Measurements from ENCODE around the gene M1AP.

Gene M1AP

GRCh38 chr2:74597410-74597809, 50.7 kb downstream of the M1AP start:
- H3K4me3 ChIP-seq = no peak overlapping the region
- no peak for TF ChIP-seq EZH2 (IDR thresholded peaks at IDR 0.05)
- TF ChIP-seq FOXP2 (optimal IDR thresholded peaks at IDR 0.05; ENCODE audit: control extremely low read depth, extremely low read length, insufficient read depth) = no peak
- TF ChIP-seq POLR2AphosphoS5 (IDR thresholded peaks at IDR 0.05; ENCODE audit: borderline replicate concordance, low read depth, low read length) = no peak
- H3K9ac ChIP-seq (ENCODE audit: insufficient read length) = no peak overlapping the region
- no peak overlapping the region for H3K27ac ChIP-seq
- no peak for DNase-seq (ENCODE audit: low read depth, low spot score)
- H3K36me3 ChIP-seq (ENCODE audit: insufficient read depth, low read length) = no peaks in the 10 kb centered on the region
- H3K9me3 ChIP-seq (ENCODE audit: low read depth, low read length) = no peaks in the 10 kb centered on the region

DNA sequence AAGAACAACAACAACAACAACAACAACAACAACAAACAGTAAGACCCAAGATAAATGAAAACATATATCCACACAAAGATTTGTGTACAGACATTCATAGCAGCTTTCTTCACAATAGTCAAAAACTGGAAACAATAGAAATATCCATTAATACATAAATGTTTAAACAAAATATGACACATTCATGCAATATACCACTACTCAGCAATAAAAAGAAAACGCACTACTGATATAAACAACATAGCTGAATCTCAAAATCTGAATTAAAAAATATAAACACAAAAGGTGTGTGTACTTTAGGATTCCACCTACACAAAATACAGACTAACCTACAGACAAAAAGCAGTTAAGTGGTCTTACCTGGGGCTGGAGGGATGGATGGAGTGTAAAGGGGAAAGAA, 51.5 kb downstream of the M1AP start:
- TF ChIP-seq POLR2AphosphoS5 (IDR thresholded peaks at IDR 0.05; ENCODE audit: borderline replicate concordance, low read depth, low read length) (no peak), FOXP2 (optimal IDR thresholded peaks at IDR 0.05; ENCODE audit: control extremely low read depth, extremely low read length, insufficient read depth) (no peak), EZH2 (IDR thresholded peaks at IDR 0.05) (no peak)
- H3K36me3 ChIP-seq (ENCODE audit: insufficient read depth, low read length) = no peaks in the 10 kb centered on the region
- no peaks in the 10 kb centered on the region for H3K9me3 ChIP-seq (ENCODE audit: low read depth, low read length)
- H3K27ac ChIP-seq = no peak overlapping the region
- DNase-seq (ENCODE audit: low read depth, low spot score) = no peak
- H3K9ac ChIP-seq (ENCODE audit: insufficient read length) = no peak overlapping the region
- no peak overlapping the region for H3K4me3 ChIP-seq

- Histone ChIP-seq H3K36me3 (ENCODE audit: insufficient read depth, low read length) (no peaks in the 10 kb centered on the region), H3K9ac (ENCODE audit: insufficient read length) (no peak overlapping the region), H3K9me3 (ENCODE audit: low read depth, low read length) (no peaks in the 10 kb centered on the region), H3K4me3 (no peak overlapping the region), H3K27ac (no peak overlapping the region)
- no peak for DNase-seq (ENCODE audit: low read depth, low spot score)
- TF ChIP-seq FOXP2 (optimal IDR thresholded peaks at IDR 0.05; ENCODE audit: control extremely low read depth, extremely low read length, insufficient read depth) (no peak), POLR2AphosphoS5 (IDR thresholded peaks at IDR 0.05; ENCODE audit: borderline replicate concordance, low read depth, low read length) (no peak), EZH2 (IDR thresholded peaks at IDR 0.05) (no peak)
Observed at GRCh38 chr2:74593826-74594772, 54.0 kb downstream of the M1AP start.

DNA sequence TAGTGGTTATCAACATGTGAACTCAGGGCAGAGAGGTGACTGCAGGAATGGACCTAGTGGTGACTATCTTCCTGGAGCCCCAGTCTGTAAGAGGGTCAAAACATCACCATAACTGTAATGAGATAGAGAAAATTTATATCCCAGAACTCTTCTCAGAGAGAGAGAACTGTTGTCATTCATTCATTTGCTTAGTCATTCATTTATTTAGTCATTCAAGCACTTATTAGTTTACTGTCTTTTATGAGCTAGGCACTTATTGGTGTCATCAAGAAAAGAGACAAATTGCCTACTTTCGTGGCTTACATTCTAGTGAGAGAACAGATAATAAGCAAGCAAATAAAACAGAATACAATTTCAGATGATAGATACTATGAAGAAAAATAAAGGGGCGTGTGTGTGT, 59.5 kb downstream of the M1AP start:
- no peaks in the 10 kb centered on the region for H3K36me3 ChIP-seq (ENCODE audit: insufficient read depth, low read length)
- H3K27ac ChIP-seq = no peak overlapping the region
- no peaks in the 10 kb centered on the region for H3K9me3 ChIP-seq (ENCODE audit: low read depth, low read length)
- DNase-seq (ENCODE audit: low read depth, low spot score) = no peak
- H3K9ac ChIP-seq (ENCODE audit: insufficient read length) = no peak overlapping the region
- H3K4me3 ChIP-seq = no peak overlapping the region
- TF ChIP-seq FOXP2 (optimal IDR thresholded peaks at IDR 0.05; ENCODE audit: control extremely low read depth, extremely low read length, insufficient read depth) (no peak), EZH2 (IDR thresholded peaks at IDR 0.05) (no peak), POLR2AphosphoS5 (IDR thresholded peaks at IDR 0.05; ENCODE audit: borderline replicate concordance, low read depth, low read length) (no peak)

DNA sequence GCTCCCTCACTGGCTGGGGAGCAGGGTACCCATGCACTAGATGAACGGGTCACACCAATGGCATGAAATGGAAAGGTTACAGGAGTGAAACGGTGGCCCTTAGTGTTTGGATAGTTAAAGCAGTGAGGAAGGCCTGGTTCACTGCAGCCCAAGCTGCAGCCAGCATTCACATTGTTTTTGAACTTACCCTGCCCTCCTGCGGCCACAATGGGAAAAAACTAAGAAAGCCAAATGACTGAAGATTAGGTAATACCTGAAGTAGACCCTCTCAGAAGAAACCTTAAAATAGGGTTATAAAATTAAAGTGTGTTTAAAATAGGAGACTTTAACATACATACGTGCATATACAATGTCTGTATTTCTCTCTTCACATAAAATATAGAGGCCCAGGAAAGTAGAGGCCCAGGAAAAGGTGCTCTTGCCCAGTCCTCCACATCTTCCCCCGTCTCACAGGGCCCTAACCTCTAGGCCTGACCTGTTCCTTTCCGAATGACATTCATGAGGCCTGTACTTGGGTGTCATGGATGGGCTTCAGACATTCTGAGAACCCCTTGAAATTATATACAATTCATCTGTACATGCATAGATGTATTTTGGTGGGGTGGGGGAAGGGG, 60.4 kb downstream of the M1AP start:
- no peaks in the 10 kb centered on the region for H3K9me3 ChIP-seq (ENCODE audit: low read depth, low read length)
- H3K36me3 ChIP-seq (ENCODE audit: insufficient read depth, low read length) = no peaks in the 10 kb centered on the region
- H3K9ac ChIP-seq (ENCODE audit: insufficient read length) = no peak overlapping the region
- no peak overlapping the region for H3K4me3 ChIP-seq
- no peak for TF ChIP-seq POLR2AphosphoS5 (IDR thresholded peaks at IDR 0.05; ENCODE audit: borderline replicate concordance, low read depth, low read length)
- TF ChIP-seq EZH2 (IDR thresholded peaks at IDR 0.05) = no peak
- no peak for TF ChIP-seq FOXP2 (optimal IDR thresholded peaks at IDR 0.05; ENCODE audit: control extremely low read depth, extremely low read length, insufficient read depth)
- DNase-seq (ENCODE audit: low read depth, low spot score) = no peak
- H3K27ac ChIP-seq = no peak overlapping the region

- Histone ChIP-seq H3K9ac (ENCODE audit: insufficient read length) (no peak overlapping the region), H3K9me3 (ENCODE audit: low read depth, low read length) (no peaks in the 10 kb centered on the region), H3K27ac (no peak overlapping the region), H3K36me3 (ENCODE audit: insufficient read depth, low read length) (no peaks in the 10 kb centered on the region), H3K4me3 (no peak overlapping the region)
- TF ChIP-seq POLR2AphosphoS5 (IDR thresholded peaks at IDR 0.05; ENCODE audit: borderline replicate concordance, low read depth, low read length) (no peak), EZH2 (IDR thresholded peaks at IDR 0.05) (no peak), FOXP2 (optimal IDR thresholded peaks at IDR 0.05; ENCODE audit: control extremely low read depth, extremely low read length, insufficient read depth) (no peak)
- DNase-seq (ENCODE audit: low read depth, low spot score) = no peak
Observed at GRCh38 chr2:74585406-74586185, 62.5 kb downstream of the M1AP start.

GRCh38 chr2:74584088-74584645, 64.0 kb downstream of the M1AP start:
- no peak for DNase-seq (ENCODE audit: low read depth, low spot score)
- Histone ChIP-seq H3K9ac (ENCODE audit: insufficient read length) (no peak overlapping the region), H3K36me3 (ENCODE audit: insufficient read depth, low read length) (no peaks in the 10 kb centered on the region), H3K4me3 (no peak overlapping the region), H3K27ac (peak overlapping the region; percentile 12; the same call in 1 of the 2 replicates), H3K9me3 (ENCODE audit: low read depth, low read length) (no peaks in the 10 kb centered on the region)
- TF ChIP-seq EZH2 (IDR thresholded peaks at IDR 0.05) (no peak), POLR2AphosphoS5 (IDR thresholded peaks at IDR 0.05; ENCODE audit: borderline replicate concordance, low read depth, low read length) (no peak), FOXP2 (optimal IDR thresholded peaks at IDR 0.05; ENCODE audit: control extremely low read depth, extremely low read length, insufficient read depth) (no peak)
